ENCODE data around the gene MAPK10. TPM values are rescaled to one million over a fixed set of nuclear protein-coding genes. Genes with fewer than 3 reads are reported as not detected.
"Not testable (repeated sequence)": the region's sequence is repeated elsewhere in the genome, so short reads cannot be mapped to it uniquely, and the experiment has no call there.

The MAPK10 gene
- total RNA-seq, 1 experiment from 2014 or later = 5.3 TPM

DNA sequence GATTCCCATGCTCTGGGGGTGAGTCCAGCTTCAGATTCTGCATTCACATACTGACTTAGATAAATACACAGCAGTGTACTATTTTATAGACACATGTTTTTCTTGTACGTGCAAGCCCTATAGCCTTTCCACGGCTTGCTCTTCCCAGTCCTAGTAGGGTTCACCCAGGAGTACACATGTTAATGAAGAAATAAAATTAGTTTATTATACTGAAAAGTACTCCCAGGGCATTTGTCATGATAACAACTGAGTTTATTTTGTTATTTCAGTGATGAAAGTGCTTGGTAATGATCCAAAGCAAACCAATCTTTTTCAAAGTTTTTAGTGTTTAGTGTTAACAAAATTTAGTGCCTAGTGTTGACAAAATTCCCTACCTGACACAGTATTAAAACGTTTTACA is 21.3 kb downstream of the MAPK10 start:
- Mint-ChIP-seq H3K4me3 (ENCODE audit: unreplicated experiment) (no peak overlapping the region), H3K27ac (ENCODE audit: low read depth, unreplicated experiment) (peak overlapping the region; percentile 40), H3K27me3 (ENCODE audit: insufficient read depth, unreplicated experiment) (no peaks in the 10 kb centered on the region), H3K9me3 (ENCODE audit: unreplicated experiment) (no peaks in the 10 kb centered on the region), H3K36me3 (ENCODE audit: insufficient read depth, unreplicated experiment) (no peaks in the 10 kb centered on the region), H3K4me1 (ENCODE audit: insufficient read depth, unreplicated experiment) (peaks cover 14% of the 10 kb centered on the region)
- intact Hi-C loops (cut with micrococcal nuclease) = no loop called here
- ChIA-PET CTCF (interaction anchor here (1.1 kb wide), 1 partner anchor 13 kb away, joined by 3 read pairs; no protein-coding TSS in a partner anchor), POLR2A (interaction anchor here (0.5 kb wide), 1 partner anchor 30 kb away, joined by 5 read pairs; no protein-coding TSS in a partner anchor)
- peak; percentile 23 for DNase-seq (ENCODE audit: unreplicated experiment)
- TF ChIP-seq, protein P1, sequence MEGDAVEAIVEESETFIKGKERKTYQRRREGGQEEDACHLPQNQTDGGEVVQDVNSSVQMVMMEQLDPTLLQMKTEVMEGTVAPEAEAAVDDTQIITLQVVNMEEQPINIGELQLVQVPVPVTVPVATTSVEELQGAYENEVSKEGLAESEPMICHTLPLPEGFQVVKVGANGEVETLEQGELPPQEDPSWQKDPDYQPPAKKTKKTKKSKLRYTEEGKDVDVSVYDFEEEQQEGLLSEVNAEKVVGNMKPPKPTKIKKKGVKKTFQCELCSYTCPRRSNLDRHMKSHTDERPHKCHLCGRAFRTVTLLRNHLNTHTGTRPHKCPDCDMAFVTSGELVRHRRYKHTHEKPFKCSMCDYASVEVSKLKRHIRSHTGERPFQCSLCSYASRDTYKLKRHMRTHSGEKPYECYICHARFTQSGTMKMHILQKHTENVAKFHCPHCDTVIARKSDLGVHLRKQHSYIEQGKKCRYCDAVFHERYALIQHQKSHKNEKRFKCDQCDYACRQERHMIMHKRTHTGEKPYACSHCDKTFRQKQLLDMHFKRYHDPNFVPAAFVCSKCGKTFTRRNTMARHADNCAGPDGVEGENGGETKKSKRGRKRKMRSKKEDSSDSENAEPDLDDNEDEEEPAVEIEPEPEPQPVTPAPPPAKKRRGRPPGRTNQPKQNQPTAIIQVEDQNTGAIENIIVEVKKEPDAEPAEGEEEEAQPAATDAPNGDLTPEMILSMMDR (IDR thresholded peaks at IDR 0.05; ENCODE audit: unreplicated experiment) = no peak
- BruUV-seq (replicated peaks) = no TSS peak

GRCh38 chr4:86334020-86334750 is 25.7 kb downstream of the MAPK10 start:
- Mint-ChIP-seq H3K27ac (ENCODE audit: low read depth, unreplicated experiment) (no peak overlapping the region), H3K36me3 (ENCODE audit: insufficient read depth, unreplicated experiment) (no peaks in the 10 kb centered on the region), H3K4me1 (ENCODE audit: insufficient read depth, unreplicated experiment) (peaks cover 13% of the 10 kb centered on the region), H3K27me3 (ENCODE audit: insufficient read depth, unreplicated experiment) (no peaks in the 10 kb centered on the region), H3K9me3 (ENCODE audit: unreplicated experiment) (no peaks in the 10 kb centered on the region), H3K4me3 (ENCODE audit: unreplicated experiment) (no peak overlapping the region)
- ChIA-PET POLR2A (interaction anchor here (1.2 kb wide), 1 partner anchor 19 kb away, joined by 3 read pairs; no protein-coding TSS in a partner anchor), CTCF (no interaction called here)
- TF ChIP-seq, protein P1 (IDR thresholded peaks at IDR 0.05; ENCODE audit: unreplicated experiment) = no peak
- BruUV-seq (replicated peaks) = no TSS peak
- intact Hi-C loops (cut with micrococcal nuclease) = no loop called here
- no peak for DNase-seq (ENCODE audit: unreplicated experiment)

GRCh38 chr4:86333236-86333635 is 26.6 kb downstream of the MAPK10 start:
- Mint-ChIP-seq H3K9me3 (ENCODE audit: unreplicated experiment) (no peaks in the 10 kb centered on the region), H3K27ac (ENCODE audit: low read depth, unreplicated experiment) (no peak overlapping the region), H3K36me3 (ENCODE audit: insufficient read depth, unreplicated experiment) (no peaks in the 10 kb centered on the region), H3K27me3 (ENCODE audit: insufficient read depth, unreplicated experiment) (no peaks in the 10 kb centered on the region), H3K4me3 (ENCODE audit: unreplicated experiment) (no peak overlapping the region), H3K4me1 (ENCODE audit: insufficient read depth, unreplicated experiment) (peaks cover 5% of the 10 kb centered on the region)
- ChIA-PET CTCF (no interaction called here), POLR2A (interaction anchor here (1.2 kb wide), 1 partner anchor 19 kb away, joined by 3 read pairs; no protein-coding TSS in a partner anchor)
- BruUV-seq (replicated peaks) = no TSS peak
- intact Hi-C loops (cut with micrococcal nuclease) = no loop called here
- no peak for DNase-seq (ENCODE audit: unreplicated experiment)
- TF ChIP-seq, protein P1 (IDR thresholded peaks at IDR 0.05; ENCODE audit: unreplicated experiment) = no peak

DNA sequence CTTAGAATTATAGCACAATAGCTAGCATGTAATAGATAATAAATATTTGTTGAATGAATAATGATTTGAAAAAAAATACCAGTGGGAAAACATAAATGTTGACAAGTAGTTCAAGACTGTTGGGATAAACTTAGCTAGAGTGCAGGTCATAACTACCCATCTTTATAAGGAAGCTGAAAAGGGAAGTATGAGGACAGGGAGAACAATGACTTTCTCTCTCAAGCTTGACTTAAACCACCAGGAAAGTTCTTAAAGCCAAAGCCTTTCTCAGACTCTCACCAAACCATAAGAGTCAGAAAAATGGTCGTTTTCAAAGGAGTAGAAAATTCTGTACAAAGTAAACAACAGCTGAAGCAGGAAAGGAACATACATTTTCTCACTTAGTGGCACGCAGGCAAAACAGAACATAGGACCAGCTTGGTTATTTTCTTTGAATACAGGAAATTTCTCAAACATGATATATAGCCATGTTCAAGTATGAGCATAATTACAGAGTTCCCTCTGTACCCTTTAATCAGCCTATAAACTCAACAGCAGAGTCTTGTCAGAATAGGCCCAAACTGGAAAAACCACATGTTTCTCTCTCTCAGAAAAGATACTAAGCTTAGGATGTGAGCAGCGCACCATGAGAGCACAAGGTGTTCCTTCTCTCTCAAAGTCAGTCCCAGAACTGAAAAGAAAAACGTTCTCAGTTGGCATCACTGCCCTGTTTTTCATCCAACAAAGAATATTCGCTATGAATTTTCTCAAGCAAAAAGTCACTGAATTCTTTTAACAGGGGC is 28.7 kb downstream of the MAPK10 start:
- Mint-ChIP-seq H3K9me3 (ENCODE audit: unreplicated experiment) (no peaks in the 10 kb centered on the region), H3K4me1 (ENCODE audit: insufficient read depth, unreplicated experiment) (no peaks in the 10 kb centered on the region), H3K27ac (ENCODE audit: low read depth, unreplicated experiment) (no peak overlapping the region), H3K27me3 (ENCODE audit: insufficient read depth, unreplicated experiment) (no peaks in the 10 kb centered on the region), H3K36me3 (ENCODE audit: insufficient read depth, unreplicated experiment) (no peaks in the 10 kb centered on the region), H3K4me3 (ENCODE audit: unreplicated experiment) (no peak overlapping the region)
- TF ChIP-seq, protein P1 (IDR thresholded peaks at IDR 0.05; ENCODE audit: unreplicated experiment) = no peak
- intact Hi-C loops (cut with micrococcal nuclease) = no loop called here
- ChIA-PET POLR2A (interaction anchor here (0.9 kb wide), 1 partner anchor 165 kb away, joined by 3 read pairs; no protein-coding TSS in a partner anchor), CTCF (no interaction called here)
- no peak for DNase-seq (ENCODE audit: unreplicated experiment)
- no TSS peak for BruUV-seq (replicated peaks)

DNA sequence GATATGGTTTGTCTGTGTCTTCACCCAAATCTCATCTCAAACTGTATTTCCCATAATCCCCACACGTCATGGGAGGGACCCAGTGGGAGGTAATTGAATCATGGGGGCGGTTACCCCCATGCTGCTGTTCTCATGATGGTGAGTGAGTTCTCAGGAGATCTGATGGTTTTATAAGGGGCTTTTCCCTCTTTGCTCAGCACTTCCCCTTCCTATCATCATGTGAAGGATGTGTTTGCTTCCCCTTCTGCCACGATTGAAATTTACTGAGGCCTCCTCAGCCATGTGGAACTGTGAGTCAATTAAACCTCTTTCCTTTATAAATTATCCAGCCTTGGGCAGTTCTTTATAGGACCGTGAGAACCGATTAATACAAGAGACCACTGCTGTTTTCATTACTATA is 29.4 kb downstream of the MAPK10 start:
- H3K27ac Mint-ChIP-seq (ENCODE audit: low read depth, unreplicated experiment); intact Hi-C loops (cut with micrococcal nuclease); CTCF ChIA-PET; DNase-seq (ENCODE audit: unreplicated experiment); H3K4me1 Mint-ChIP-seq (ENCODE audit: insufficient read depth, unreplicated experiment); H3K9me3 Mint-ChIP-seq (ENCODE audit: unreplicated experiment); BruUV-seq (replicated peaks); H3K4me3 Mint-ChIP-seq (ENCODE audit: unreplicated experiment); H3K27me3 Mint-ChIP-seq (ENCODE audit: insufficient read depth, unreplicated experiment); H3K36me3 Mint-ChIP-seq (ENCODE audit: insufficient read depth, unreplicated experiment); POLR2A ChIA-PET: not testable (repeated sequence)
